ENCODE data around the gene SPOP. TPM values are rescaled to one million over a fixed set of nuclear protein-coding genes. Genes with fewer than 3 reads are reported as not detected.
A peak's percentile ranks its signal among the peaks of the same experiment; 100 is the strongest.

Gene SPOP
- total RNA-seq, 1 donor from 2014 or later: 189 TPM

DNA sequence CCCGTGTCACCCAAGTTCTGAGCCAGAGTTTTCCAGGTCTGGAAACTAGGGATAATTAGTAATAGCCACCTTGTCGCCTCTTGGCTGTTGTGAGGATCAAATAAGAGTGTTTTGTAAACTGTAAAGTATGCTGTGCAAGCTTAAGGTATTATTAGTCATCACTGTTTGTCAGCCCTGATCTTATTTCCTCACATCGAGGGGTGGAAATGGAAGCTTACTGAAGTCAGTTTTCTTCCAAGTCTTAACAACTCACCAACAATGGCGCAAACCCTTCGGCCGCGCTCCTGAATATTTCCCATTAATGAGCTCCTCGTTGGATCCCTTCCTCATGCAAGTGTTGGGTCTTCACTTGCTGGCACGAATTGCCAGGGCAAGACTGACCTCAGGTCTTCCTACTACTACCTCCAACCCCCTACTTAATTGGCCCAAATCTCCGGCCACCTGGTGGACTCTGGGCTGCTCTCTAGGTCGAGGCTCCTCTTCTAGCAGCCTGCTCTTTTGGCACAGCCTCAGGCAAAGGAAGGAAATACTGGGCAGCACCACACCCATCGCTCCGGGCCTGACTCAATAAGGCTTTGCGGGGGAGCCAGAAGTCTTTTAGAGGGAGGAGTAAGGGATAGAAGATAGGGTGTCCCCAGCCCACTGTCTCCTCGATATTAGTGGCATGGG is 30.8 kb upstream of the SPOP start:
- DNase-seq (ENCODE audit: low spot score in 2 of 2): no peak
- peaks cover 6 to 17% of the 10 kb centered on the region in 2 donors for H3K4me1 ChIP-seq
- H3K27ac ChIP-seq: peak overlapping the region; percentile 83 to 93
- H3K4me3 ChIP-seq: peak overlapping the region; percentile 80 to 90
- intact Hi-C loops (cut with DNase I): loop anchor here (1.0 to 5.0 kb wide), 4 partner anchors 33 to 289 kb away; partner anchors contain the start of genes DLX3, FAM117A and KAT7
- peaks cover 32 to 55% of the 10 kb centered on the region in 2 donors for H3K36me3 ChIP-seq
- no peaks in the 10 kb centered on the region for H3K27me3 ChIP-seq
- H3K9me3 ChIP-seq: no peaks in the 10 kb centered on the region
- TF ChIP-seq, protein P1, sequence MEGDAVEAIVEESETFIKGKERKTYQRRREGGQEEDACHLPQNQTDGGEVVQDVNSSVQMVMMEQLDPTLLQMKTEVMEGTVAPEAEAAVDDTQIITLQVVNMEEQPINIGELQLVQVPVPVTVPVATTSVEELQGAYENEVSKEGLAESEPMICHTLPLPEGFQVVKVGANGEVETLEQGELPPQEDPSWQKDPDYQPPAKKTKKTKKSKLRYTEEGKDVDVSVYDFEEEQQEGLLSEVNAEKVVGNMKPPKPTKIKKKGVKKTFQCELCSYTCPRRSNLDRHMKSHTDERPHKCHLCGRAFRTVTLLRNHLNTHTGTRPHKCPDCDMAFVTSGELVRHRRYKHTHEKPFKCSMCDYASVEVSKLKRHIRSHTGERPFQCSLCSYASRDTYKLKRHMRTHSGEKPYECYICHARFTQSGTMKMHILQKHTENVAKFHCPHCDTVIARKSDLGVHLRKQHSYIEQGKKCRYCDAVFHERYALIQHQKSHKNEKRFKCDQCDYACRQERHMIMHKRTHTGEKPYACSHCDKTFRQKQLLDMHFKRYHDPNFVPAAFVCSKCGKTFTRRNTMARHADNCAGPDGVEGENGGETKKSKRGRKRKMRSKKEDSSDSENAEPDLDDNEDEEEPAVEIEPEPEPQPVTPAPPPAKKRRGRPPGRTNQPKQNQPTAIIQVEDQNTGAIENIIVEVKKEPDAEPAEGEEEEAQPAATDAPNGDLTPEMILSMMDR (IDR thresholded peaks at IDR 0.05): no peak

DNA sequence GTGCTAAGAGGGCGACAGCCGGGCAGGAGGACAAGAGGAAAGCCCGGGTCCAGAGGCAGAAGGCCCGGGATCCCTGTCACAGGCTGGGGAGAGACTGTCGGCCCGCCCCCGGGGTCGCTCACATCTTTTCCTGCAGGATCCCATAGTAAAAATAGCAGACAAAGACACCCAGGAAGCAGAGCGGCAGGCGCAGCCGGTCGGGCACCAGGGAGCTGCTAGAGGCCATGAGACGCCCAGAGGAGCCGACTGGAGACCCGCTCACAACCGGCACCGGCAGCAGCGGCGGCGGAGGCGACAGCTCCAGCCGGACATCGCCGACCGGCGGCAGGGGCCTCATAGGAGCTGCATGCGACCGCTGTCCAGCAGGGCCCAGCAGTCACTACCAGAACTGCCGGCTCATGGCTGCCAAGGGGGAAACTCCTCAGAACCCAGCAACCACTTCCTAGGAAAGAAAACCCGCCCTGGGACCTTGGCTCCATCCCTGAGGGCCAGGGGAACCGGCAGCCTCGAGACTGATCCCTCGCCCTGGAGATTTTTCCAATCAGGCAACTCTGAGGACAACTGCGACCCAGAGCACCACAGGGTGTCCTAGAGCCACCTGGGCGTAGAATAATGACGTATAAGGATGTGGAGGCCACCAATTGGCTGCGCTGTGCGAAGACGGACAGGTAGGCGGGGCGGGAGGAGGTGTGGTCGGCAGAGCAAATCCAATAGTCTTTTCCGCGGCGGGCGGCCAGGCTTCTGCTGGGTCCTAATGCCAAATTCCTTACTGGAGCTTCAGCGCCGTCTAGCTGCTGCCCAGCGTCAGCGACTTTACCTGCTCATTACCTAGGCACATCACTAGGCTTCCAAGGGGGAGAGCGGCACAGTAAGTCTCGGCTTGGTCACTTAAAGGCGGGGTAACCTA is 30.0 kb upstream of the SPOP start, which contains the start of gene SLC35B1:
TSS of gene SLC35B1 (minus strand) at position 357 of the 907 bp plus-strand sequence. CDS start at position 226, 131 bp downstream.
- H3K9me3 ChIP-seq: no peaks in the 10 kb centered on the region
- peak within 1 kb of the TSS; percentile 80 to 90 for H3K4me3 ChIP-seq
- H3K27ac ChIP-seq: peak within 1 kb of the TSS; percentile 83 to 93
- peaks cover 6 to 17% of the 10 kb centered on the region in 2 donors for H3K4me1 ChIP-seq
- DNase-seq (ENCODE audit: low spot score in 2 of 2): peak; percentile 93 to 99
- no peaks in the 10 kb centered on the region for H3K27me3 ChIP-seq
- H3K36me3 ChIP-seq: peaks cover 33 to 55% of the 10 kb centered on the region in 2 donors
- intact Hi-C loops (cut with DNase I): loop anchor here (1.0 to 5.0 kb wide), 6 partner anchors 33 to 289 kb away; partner anchors contain the start of genes DLX3, FAM117A and KAT7
- TF ChIP-seq, protein P1 (IDR thresholded peaks at IDR 0.05): peak; percentile 76 to 87 (median 82)

DNA sequence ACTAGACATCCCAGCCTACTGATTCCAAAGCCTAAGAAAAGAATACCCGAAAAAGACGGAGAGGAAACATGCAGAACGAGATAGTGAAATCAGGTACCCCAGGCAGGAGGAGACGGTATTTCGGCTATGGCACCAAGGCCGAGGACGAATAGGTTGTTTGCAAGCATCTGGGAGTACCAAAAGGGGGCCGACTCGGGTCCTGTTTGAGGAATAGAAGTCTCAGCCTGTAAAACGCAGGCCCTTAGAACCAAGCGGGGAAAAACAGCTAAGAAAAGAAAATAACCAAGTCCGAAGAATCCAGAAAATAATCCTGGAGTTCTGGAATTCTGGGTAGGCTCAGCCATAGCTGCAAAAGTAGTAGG is 29.3 kb upstream of the SPOP start:
- no peaks in the 10 kb centered on the region for H3K27me3 ChIP-seq
- peaks cover 35 to 55% of the 10 kb centered on the region in 2 donors for H3K36me3 ChIP-seq
- H3K9me3 ChIP-seq: no peaks in the 10 kb centered on the region
- H3K27ac ChIP-seq: peak overlapping the region; percentile 83 to 93
- intact Hi-C loops (cut with DNase I): loop anchor here (1.0 to 5.0 kb wide), 3 partner anchors 72 to 290 kb away; partner anchors contain the start of gene DLX3
- TF ChIP-seq, protein P1 (IDR thresholded peaks at IDR 0.05): no peak
- DNase-seq (ENCODE audit: low spot score in 2 of 2): no peak
- peaks cover 6 to 17% of the 10 kb centered on the region in 2 donors for H3K4me1 ChIP-seq
- H3K4me3 ChIP-seq: peak overlapping the region; percentile 80 to 90

DNA sequence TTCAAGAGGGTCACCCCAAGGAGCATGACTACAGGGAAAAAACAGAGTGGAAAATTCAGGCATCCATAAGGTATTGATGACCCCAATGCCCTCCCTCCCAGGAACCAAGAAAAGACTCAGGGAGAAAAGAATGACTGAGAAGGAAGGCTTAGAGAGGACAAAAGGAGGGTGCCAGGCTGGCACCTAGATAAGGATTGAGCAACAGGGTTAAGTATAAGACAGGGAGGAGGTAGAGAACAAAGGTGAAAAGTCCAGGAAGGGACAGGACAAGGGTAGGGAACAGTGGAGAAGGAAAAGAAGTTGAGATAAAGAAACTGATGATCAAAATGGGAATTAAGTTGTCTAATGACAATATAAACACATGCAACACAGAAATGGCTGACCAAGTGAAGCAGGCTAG is 27.4 kb upstream of the SPOP start:
- DNase-seq (ENCODE audit: low spot score in 2 of 2): no peak
- Histone ChIP-seq H3K9me3 (no peaks in the 10 kb centered on the region), H3K4me1 (peaks cover 6 to 17% of the 10 kb centered on the region in 2 donors), H3K36me3 (peaks cover 54 to 58% of the 10 kb centered on the region in 2 donors), H3K27me3 (no peaks in the 10 kb centered on the region), H3K27ac (no peak overlapping the region), H3K4me3 (no peak overlapping the region)
- TF ChIP-seq, protein P1 (IDR thresholded peaks at IDR 0.05): no peak
- intact Hi-C loops (cut with DNase I): loop anchor here (5.0 kb wide), 1 partner anchor 292 kb away; the partner anchor contains the start of gene DLX3

DNA sequence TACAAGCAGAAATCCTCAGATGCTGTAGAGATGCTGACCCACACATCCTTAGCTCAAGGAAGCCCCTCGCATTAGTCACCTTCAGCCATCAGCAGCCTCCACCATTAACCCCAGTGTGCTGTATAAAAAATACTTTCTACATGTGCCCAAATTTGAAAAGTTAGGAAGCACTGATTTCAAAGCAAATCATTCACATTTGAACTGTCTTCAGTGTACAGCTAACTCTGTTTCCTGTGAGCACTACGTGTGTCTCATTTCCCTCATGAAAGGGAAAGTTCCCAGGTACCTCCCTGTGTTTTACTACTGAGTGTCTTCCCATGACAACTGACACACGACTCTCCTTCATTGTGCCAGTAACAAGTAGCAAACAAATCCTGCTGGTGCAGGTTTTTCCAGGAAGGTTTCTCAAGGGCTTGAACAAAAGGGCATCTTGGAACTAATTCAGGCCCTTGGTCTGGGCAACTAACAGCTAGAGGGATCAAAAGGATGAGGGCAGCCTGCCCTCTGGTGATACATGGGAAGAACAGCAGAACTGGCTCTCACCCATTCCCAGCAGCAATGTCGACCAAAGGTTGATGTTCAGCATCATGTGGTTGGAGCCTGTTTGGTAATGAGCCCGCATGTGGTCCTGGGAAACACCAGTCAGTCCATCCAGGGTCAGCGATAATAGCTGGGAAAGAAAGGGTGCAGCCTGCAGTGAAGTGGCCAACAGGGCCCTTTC is 25.8 kb upstream of the SPOP start:
- TF ChIP-seq, protein P1 (IDR thresholded peaks at IDR 0.05): peak; percentile 15 to 52 (median 46)
- intact Hi-C loops (cut with DNase I): no loop called here
- Histone ChIP-seq H3K27ac (no peak overlapping the region), H3K36me3 (peaks cover 56 to 62% of the 10 kb centered on the region in 2 donors), H3K27me3 (no peaks in the 10 kb centered on the region), H3K4me1 (peaks cover 6 to 16% of the 10 kb centered on the region in 2 donors), H3K4me3 (no peak overlapping the region), H3K9me3 (no peaks in the 10 kb centered on the region)
- DNase-seq (ENCODE audit: low spot score in 2 of 2): no peak
